SK-N-SH treated with all-trans-retinoic acid at 6 μM for 48 hours (cell line): ENCODE results near the gene CARD8.

Source experiments
- ATAC-seq: fragments of 200-7000 bp; cut with Tn5 transposase; 3 replicates; pipeline ENCODE4 v1.9.1; 2020; ENCODE audit warnings: mild to moderate bottlenecking, moderate library complexity
- ARNTL ChIP-seq: fragments of 450-650 bp; formaldehyde crosslinking; IDR thresholded peaks from 2 replicates; pipeline ENCODE4 v1.5.0; 2020; ENCODE audit warnings: low read depth, mild to moderate bottlenecking, moderate library complexity, borderline replicate concordance
- BACH2 ChIP-seq: fragments of 250-450 bp; sonication (Bioruptor Pico); IDR thresholded peaks from 2 replicates; pipeline ENCODE4 v1.9.0; 2021; ENCODE audit warnings: mild to moderate bottlenecking, borderline replicate concordance
- CREB5 ChIP-seq: fragments of 250-450 bp; sonication (Bioruptor Pico); IDR thresholded peaks from 2 replicates; pipeline ENCODE4 v1.5.1; 2020; ENCODE audit warnings: low read depth, mild to moderate bottlenecking, moderate library complexity
- CSRNP3 ChIP-seq: fragments of 250-450 bp; sonication (Bioruptor Pico); IDR thresholded peaks from 2 replicates; pipeline ENCODE4 v1.5.1; 2021; ENCODE audit warnings: mild to moderate bottlenecking, moderate library complexity
- GLIS3 ChIP-seq: fragments of 250-450 bp; sonication (Bioruptor Pico); IDR thresholded peaks from 2 replicates; pipeline ENCODE4 v1.5.0; 2020; ENCODE audit warnings: mild to moderate bottlenecking, moderate library complexity
- ISL1 ChIP-seq: fragments of 250-450 bp; sonication (Bioruptor Pico); IDR thresholded peaks from 2 replicates; pipeline ENCODE4 v2.1.2; 2022; ENCODE audit warnings: mild to moderate bottlenecking, moderate library complexity
- OSR1 ChIP-seq: fragments of 250-450 bp; sonication (Bioruptor Pico); IDR thresholded peaks from 2 replicates; pipeline ENCODE4 v1.8.0; 2022; ENCODE audit warnings: moderate library complexity, mild to moderate bottlenecking, inconsistent platforms
- PATZ1 ChIP-seq: fragments of 250-450 bp; sonication (Bioruptor Pico); IDR thresholded peaks from 2 replicates; pipeline ENCODE4 v1.8.0; 2020; ENCODE audit warnings: mild to moderate bottlenecking, moderate library complexity, borderline replicate concordance
- POU6F1 ChIP-seq: fragments of 250-450 bp; sonication (Bioruptor Pico); IDR thresholded peaks from 2 replicates; pipeline ENCODE4 v1.8.0; 2021; ENCODE audit warnings: low read depth, mild to moderate bottlenecking, moderate library complexity, borderline replicate concordance
- PPARA ChIP-seq: fragments of 250-450 bp; sonication (Bioruptor Pico); IDR thresholded peaks from 2 replicates; pipeline ENCODE4 v1.5.0; 2020; ENCODE audit warnings: mild to moderate bottlenecking, borderline replicate concordance
- RARB ChIP-seq: fragments of 250-450 bp; sonication (Bioruptor Pico); IDR thresholded peaks from 2 replicates; pipeline ENCODE4 v1.8.0; 2021; ENCODE audit warnings: mild to moderate bottlenecking, moderate library complexity
- SNAI2 ChIP-seq: fragments of 250-450 bp; sonication (Bioruptor Pico); IDR thresholded peaks from 2 replicates; pipeline ENCODE4 v1.5.0; 2020; ENCODE audit warnings: mild to moderate bottlenecking, moderate library complexity
- TCF4 ChIP-seq: fragments of 250-450 bp; sonication (Bioruptor Pico); IDR thresholded peaks from 2 replicates; pipeline ENCODE4 v1.8.0; 2021; ENCODE audit warnings: mild to moderate bottlenecking, moderate library complexity, borderline replicate concordance
- TSHZ2 ChIP-seq: fragments of 250-450 bp; sonication (Bioruptor Pico); IDR thresholded peaks from 2 replicates; pipeline ENCODE4 v1.5.0; 2020; ENCODE audit warnings: mild to moderate bottlenecking, moderate library complexity
- ZC3H10 ChIP-seq: fragments of 250-450 bp; sonication (Bioruptor Pico); IDR thresholded peaks from 2 replicates; pipeline ENCODE4 v1.5.1; 2021; ENCODE audit warnings: mild to moderate bottlenecking, moderate library complexity
- ZFP3 ChIP-seq: fragments of 250-450 bp; sonication (Bioruptor Pico); IDR thresholded peaks from 2 replicates; pipeline ENCODE4 v1.5.0; 2020; ENCODE audit warnings: mild to moderate bottlenecking, moderate library complexity
- ZFP30 ChIP-seq: fragments of 450-650 bp; formaldehyde crosslinking; IDR thresholded peaks from 2 replicates; pipeline ENCODE4 v1.5.0; 2022; ENCODE audit warnings: mild to moderate bottlenecking, moderate library complexity
- ZNF565 ChIP-seq: fragments of 450-650 bp; formaldehyde crosslinking; conservative IDR thresholded peaks from 2 replicates; pipeline ENCODE4 v1.5.0; 2020; ENCODE audit warnings: low read depth, mild to moderate bottlenecking, moderate library complexity
- ZNF70 ChIP-seq: fragments of 450-650 bp; formaldehyde crosslinking; IDR thresholded peaks from 2 replicates; pipeline ENCODE4 v1.5.0; 2020; ENCODE audit warnings: mild to moderate bottlenecking, moderate library complexity
- ZNF8 ChIP-seq: fragments of 450-650 bp; formaldehyde crosslinking; IDR thresholded peaks from 2 replicates; pipeline ENCODE4 v1.5.0; 2020; ENCODE audit warnings: mild to moderate bottlenecking, moderate library complexity

CARD8 gene

GRCh38 chr19:48192750-48193149 is 63.0 kb downstream of the CARD8 start:
- no peak for ATAC-seq
- no peak for TF ChIP-seq ARNTL (CRISPR knock-in tag)
- no peak for TF ChIP-seq GLIS3 (CRISPR knock-in tag)
- no peak for TF ChIP-seq ZFP3 (CRISPR knock-in tag)
- no peak for TF ChIP-seq RARB (CRISPR knock-in tag)
- no peak for TF ChIP-seq ZC3H10 (CRISPR knock-in tag)
- TF ChIP-seq CREB5, result no peak
- no peak for TF ChIP-seq ZNF8
- TF ChIP-seq ISL1 (CRISPR knock-in tag), result no peak
- no peak for TF ChIP-seq ZNF70 (CRISPR knock-in tag)

GRCh38 chr19:48190885-48191284 is 64.8 kb downstream of the CARD8 start:
- TF ChIP-seq TCF4 (CRISPR knock-in tag) (no peak), CREB5 (no peak), ZNF70 (CRISPR knock-in tag) (no peak), BACH2 (CRISPR knock-in tag) (no peak), ZC3H10 (CRISPR knock-in tag) (no peak), POU6F1 (CRISPR knock-in tag) (no peak)
- ATAC-seq, result no peak

- no peak for ATAC-seq
- TF ChIP-seq ZFP30 (CRISPR knock-in tag), result no peak
- TF ChIP-seq TSHZ2 (CRISPR knock-in tag), result no peak
- TF ChIP-seq ZNF8, result no peak
- no peak for TF ChIP-seq CSRNP3 (CRISPR knock-in tag)
- TF ChIP-seq ZNF565 (CRISPR knock-in tag), result no peak
- no peak for TF ChIP-seq BACH2 (CRISPR knock-in tag)
- TF ChIP-seq PATZ1 (CRISPR knock-in tag), result no peak
- no peak for TF ChIP-seq ZNF70 (CRISPR knock-in tag)
- TF ChIP-seq OSR1, result no peak
- no peak for TF ChIP-seq TCF4 (CRISPR knock-in tag)
- TF ChIP-seq ISL1 (CRISPR knock-in tag), result no peak
- no peak for TF ChIP-seq GLIS3 (CRISPR knock-in tag)
- TF ChIP-seq ZFP3 (CRISPR knock-in tag), result no peak
- no peak for TF ChIP-seq PPARA (CRISPR knock-in tag)
- no peak for TF ChIP-seq ARNTL (CRISPR knock-in tag)
- TF ChIP-seq SNAI2 (CRISPR knock-in tag), result no peak
Measured at GRCh38 chr19:48190288-48190884, 65.3 kb downstream of the CARD8 start.
